Stimulated activated CD8-positive, alpha-beta memory T cell treated with anti-CD3 and anti-CD28 coated beads, Interleukin-7, amount 100 ng/mL, for 24 hours (primary cell): ENCODE measurements around the gene TWNK.

ENCODE experiments used
- DNase-seq: peaks from one replicate; pipeline ENCODE4 v3.0.0-alpha.2; 2020; ENCODE audit warnings: low read depth

TWNK gene

GRCh38 chr10:100996678-100997359 lies 9.5 kb downstream of the TWNK start:
- no peak for DNase-seq

DNA sequence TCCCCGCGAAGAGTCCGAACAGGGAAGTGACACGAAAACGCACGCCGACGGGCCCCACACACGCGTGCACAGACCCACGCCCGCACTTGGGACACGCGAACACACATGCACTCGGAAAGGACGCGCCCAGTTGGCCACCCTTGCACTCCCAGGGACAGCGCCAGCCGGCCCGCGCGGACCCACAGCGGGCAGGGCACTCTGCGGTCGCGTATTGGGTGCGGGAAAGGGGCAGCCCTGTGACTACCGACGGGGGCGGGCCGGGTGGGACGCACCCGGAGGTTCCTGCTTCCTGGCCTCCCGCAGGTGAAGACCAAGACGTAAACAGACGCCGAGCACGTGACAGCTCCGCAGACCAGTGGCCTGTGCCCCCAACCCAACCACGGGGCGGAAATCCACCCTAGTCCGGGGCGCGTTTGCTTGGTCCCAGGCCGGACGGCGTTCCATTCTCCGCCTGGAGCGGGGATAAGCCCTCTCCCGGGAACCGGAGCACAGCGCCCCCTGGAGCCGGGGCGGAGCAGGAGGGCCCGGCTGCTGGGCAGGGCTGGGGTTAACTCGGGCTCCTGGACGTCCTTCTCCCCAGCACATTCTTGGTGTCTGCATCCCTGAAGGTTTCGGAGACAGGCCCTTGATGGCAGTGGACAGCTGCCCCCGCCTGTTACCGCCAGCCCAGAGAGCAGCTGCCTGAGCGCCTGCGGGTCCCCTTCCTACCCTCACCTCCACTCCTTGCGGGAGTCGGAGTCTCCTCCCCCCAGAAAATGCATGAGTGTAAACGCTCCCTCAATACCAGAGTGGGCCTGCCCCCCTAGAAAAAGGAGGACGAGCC lies 10.2 kb downstream of the TWNK start:
- peak; percentile 55 for DNase-seq

DNA sequence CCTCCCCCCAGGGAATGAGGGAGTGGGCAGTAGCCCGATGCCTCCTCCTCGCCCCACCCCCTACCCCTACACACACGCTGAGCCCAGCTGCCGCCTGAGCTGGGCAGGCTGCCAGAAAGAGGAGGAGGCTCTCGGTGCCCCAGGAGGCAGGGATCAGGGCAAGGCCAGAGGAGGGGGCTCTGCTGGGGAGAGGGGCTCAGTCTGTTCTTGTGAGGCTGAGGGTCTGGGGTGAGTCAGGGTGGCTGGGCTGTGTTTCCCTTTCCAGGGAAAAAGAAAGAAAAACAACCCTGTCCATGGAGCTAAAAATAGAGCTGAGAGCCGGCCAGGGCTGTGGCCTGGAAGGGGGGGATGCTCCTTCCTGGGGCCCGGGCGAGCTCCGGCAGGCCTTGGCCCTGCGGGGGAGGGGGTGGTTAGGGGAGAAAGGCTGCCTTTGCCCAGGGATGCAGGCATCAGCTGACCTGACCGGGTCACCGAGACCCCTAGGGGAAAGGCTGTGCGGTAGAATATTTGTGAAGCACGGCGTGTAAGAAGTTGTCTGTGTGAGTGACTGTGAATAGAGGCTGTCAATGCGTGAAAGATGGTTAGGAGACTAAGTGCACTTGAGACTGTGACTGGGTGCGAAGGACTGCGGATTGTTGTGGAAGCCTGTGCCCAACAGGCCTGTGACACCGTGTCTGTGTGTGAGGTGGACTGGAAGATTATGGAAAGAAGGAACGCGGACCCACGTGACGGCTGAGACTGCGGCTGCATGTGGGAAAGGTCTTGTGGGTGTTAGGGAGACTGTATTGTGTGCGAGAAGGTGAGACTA lies 11.0 kb downstream of the TWNK start:
- no peak for DNase-seq

GRCh38 chr10:100998991-100999741 lies 11.8 kb downstream of the TWNK start:
- DNase-seq: peak; percentile 43

GRCh38 chr10:100999742-101000126 lies 12.4 kb downstream of the TWNK start, which contains the start of gene LZTS2:
Gene LZTS2, plus strand, starts transcription at chr10:100999808. Its CDS starts 2,731 bp downstream, at chr10:101002539.
- DNase-seq: no peak

GRCh38 chr10:101000127-101000914 lies 13.0 kb downstream of the TWNK start:
- no peak for DNase-seq

- DNase-seq: no peak
These were observed 13.7 kb downstream of the TWNK start for GRCh38 chr10:101000915-101001658.

GRCh38 chr10:101001659-101002035 lies 14.3 kb downstream of the TWNK start:
- no peak for DNase-seq

GRCh38 chr10:101002456-101002855 lies 15.1 kb downstream of the TWNK start:
- DNase-seq: no peak

- DNase-seq: no peak
These were observed 16.4 kb downstream of the TWNK start for GRCh38 chr10:101003639-101004206.

DNA sequence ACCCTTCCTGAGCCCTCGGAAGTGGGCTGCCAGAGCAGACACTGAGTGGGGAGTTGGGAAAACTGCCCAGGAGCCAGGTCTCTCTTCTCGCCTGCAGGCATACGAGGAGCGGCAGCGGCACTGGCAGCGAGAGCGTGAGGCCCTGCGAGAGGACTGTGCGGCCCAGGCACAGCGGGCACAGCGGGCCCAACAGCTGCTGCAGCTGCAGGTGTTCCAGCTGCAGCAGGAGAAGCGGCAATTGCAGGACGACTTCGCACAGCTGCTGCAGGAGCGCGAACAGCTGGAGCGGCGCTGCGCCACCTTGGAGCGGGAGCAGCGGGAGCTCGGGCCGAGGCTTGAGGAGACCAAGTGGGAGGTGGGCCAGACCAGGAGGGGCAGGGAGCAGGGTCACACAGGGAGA lies 18.0 kb downstream of the TWNK start:
- DNase-seq: no peak

- no peak for DNase-seq
These were observed 18.7 kb downstream of the TWNK start for GRCh38 chr10:101005869-101006567.

DNA sequence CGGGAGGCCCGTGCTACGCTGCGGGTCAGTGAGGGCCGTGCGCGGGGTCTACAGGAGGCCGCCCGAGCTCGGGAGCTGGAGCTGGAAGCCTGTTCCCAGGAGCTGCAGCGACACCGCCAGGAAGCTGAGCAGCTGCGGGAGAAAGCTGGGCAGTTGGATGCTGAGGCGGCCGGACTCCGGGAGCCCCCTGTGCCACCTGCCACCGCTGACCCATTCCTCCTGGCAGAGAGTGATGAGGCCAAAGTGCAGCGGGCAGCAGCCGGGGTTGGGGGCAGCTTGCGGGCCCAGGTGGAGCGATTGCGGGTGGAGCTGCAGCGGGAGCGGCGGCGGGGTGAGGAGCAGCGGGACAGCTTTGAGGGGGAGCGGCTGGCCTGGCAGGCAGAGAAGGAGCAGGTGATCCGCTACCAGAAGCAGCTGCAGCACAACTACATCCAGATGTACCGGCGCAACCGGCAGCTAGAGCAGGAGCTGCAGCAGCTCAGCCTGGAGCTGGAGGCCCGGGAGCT lies 19.3 kb downstream of the TWNK start:
- DNase-seq: no peak

DNA sequence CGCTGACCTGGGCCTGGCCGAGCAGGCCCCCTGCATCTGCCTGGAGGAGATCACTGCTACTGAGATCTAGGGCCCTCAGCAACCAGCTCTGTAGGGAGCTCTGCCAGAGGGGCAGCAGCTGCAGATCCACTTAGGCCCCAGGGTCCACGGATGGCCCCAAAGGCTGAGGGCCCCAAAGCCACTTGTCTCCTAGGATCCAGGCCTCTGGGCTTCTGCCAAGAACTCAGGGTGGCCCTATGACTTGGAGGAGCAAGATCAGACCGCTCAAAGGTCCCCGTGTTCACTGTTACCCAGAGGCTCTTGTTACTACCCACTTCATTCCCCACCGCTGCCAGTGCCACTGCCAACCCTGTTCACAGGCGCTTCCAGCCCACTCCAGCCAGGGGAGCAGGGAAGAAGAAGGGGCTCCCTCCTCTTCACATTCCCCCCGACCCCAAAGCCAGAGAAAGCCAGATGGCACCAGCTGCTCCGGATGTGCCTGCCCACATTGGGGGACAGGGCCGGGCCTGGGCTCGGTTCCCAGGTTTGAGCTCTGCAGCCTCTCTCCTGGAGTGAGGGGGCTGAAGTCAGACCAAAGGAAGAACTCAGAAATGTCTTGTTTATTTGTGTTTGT lies 19.9 kb downstream of the TWNK start:
- DNase-seq: no peak

DNA sequence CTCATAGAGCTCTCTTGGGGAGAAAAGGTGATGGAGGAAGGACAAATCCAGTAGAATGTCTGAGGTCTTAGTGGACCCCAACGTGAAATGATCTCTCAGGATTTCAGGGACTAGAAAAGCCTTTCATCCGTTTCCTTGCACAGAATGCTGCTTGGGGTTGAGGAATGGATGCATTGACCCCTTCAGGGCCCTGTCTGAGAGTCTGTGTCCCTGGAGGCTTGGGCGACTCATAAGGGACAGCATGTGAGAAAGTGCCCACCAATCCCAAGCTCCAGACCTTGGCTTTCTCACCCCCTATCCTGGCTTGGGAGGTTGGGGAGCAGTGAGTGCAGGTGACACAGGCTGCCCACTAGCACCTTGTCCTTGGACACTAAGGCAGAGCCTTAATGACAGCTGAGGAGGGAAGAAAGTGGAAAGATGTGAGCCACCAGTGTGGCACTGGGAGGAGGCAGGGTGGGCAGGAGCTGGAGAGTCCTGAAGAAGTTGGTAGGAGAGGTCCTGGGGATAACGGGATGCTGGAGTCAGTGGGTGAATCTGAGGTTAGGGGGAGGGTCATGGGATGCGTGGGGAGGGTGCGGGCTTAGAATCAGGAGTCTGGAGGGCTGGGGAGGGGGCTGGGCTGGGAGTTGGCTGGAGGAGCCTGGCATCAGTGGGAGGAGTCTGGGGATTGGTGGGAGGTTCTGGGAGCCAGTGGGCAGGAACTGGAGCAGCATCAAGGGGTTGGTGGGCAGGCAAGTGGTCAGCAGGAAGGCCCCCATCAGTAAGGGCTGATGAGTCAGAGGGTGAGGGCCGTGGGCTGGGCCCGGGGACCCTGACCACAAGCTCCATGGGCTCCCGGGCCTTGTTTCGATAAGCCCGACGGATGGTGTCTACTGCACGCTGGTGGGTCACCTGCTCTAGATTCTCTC lies 20.8 kb downstream of the TWNK start:
- no peak for DNase-seq

DNA sequence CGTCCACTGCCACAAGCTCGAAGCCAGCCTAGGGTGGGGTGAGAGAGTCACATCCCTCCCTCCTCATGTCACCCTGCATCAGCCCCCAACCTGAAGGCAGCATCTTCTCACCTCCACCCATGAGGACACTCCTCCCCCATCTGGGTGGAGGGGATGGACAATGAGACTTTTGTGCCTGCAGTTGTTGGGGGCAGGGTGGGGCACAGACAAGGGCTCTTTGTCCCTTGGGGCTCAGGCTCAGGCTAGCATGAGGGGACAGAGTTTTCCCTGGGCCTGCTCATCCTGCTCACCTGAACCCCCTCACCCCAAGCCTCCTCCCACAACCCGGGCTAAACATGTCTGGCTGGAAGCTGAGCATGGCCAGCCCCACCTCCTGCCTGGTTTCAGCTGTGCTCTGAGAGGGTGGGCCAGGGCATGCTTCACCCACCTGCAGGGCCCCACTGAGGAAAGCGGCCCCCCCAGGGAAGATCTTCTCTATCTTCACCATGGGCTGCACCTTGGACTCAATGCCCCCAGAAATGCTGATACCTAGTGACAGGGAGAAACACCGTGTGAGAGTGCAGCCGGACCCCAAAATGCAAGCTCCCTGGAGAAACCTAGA lies 21.6 kb downstream of the TWNK start:
- DNase-seq: no peak

GRCh38 chr10:101010329-101010728 lies 23.0 kb downstream of the TWNK start:
- DNase-seq: no peak
